ENCODE results near the gene MRPL16. TPM values are rescaled to one million over a fixed set of nuclear protein-coding genes. Genes with fewer than 3 reads are reported as not detected.

The MRPL16 gene
- total and polyA plus RNA-seq, 2 of the 13 experiments (the other 11 are each of a cell fraction or from before 2014, with no cell fraction given) = 45.3 to 62.6 TPM

- TF ChIP-seq TFDP1 (CRISPR knock-in tag; IDR thresholded peaks at IDR 0.05; ENCODE audit: borderline replicate concordance) (peak; percentile 76; the same call in 1 of the 2 replicates), AKNA (CRISPR knock-in tag; IDR thresholded peaks at IDR 0.05; ENCODE audit: borderline replicate concordance) (no peak), CEBPG (CRISPR knock-in tag; IDR thresholded peaks at IDR 0.05) (peak; percentile 36; the same call in 1 of the 2 replicates), RNF2 (conservative IDR thresholded peaks at IDR 0.05; ENCODE audit: low read depth) (0 out of 2 replicates have a peak, but pooled peaks have one; percentile 43), REPIN1 (CRISPR knock-in tag; IDR thresholded peaks at IDR 0.05; ENCODE audit: borderline replicate concordance, low read depth) (no peak), CEBPB (IDR thresholded peaks at IDR 0.05; ENCODE audit: borderline replicate concordance, low read depth, low read length) (peak; percentile 63), FOXC1 (CRISPR knock-in tag; IDR thresholded peaks at IDR 0.05; ENCODE audit: borderline replicate concordance) (no peak), ZNF317 (CRISPR knock-in tag; IDR thresholded peaks at IDR 0.05) (no peak), KAT8 (CRISPR knock-in tag; IDR thresholded peaks at IDR 0.05) (0 out of 2 replicates have a peak, but pooled peaks have one; percentile 24), ZXDC (CRISPR knock-in tag; IDR thresholded peaks at IDR 0.05) (no peak), CTCF (CRISPR knock-in tag; IDR thresholded peaks at IDR 0.05) (peak; percentile 77), PRDM15 (CRISPR knock-in tag; IDR thresholded peaks at IDR 0.05) (no peak), TFDP2 (CRISPR knock-in tag; IDR thresholded peaks at IDR 0.05) (0 out of 2 replicates have a peak, but pooled peaks have one; percentile 34)
Measured at GRCh38 chr11:59802639-59803176, 7.9 kb downstream of the MRPL16 start (continued).
